Ishikawa (cell line): Measurements from ENCODE around the gene MACROD2.

Experiments
- CEBPB ChIP-seq: IDR thresholded peaks from 2 replicates; pipeline ENCODE4 v1.6.1; 2012
- CREB1 ChIP-seq: IDR thresholded peaks from 2 replicates; pipeline ENCODE4 v1.6.1; 2012; ENCODE audit warnings: low read depth
- EGR1 ChIP-seq: IDR thresholded peaks from 2 replicates; pipeline ENCODE4 v1.6.1; 2012
- EP300 ChIP-seq: IDR thresholded peaks from 2 replicates; pipeline ENCODE4 v1.6.1; 2012; ENCODE audit warnings: borderline replicate concordance
- FOXM1 ChIP-seq: IDR thresholded peaks from 2 replicates; pipeline ENCODE4 v1.6.1; 2012; ENCODE audit warnings: low read depth, borderline replicate concordance
- NFIC ChIP-seq: IDR thresholded peaks from 2 replicates; pipeline ENCODE4 v1.6.1; 2012
- RAD21 ChIP-seq: IDR thresholded peaks from 2 replicates; pipeline ENCODE4 v1.6.1; 2012; ENCODE audit warnings: low read depth
- TAF1 ChIP-seq: IDR thresholded peaks from 2 replicates; pipeline ENCODE4 v1.6.1; 2012; ENCODE audit warnings: low read depth, mild to moderate bottlenecking
- TCF12 ChIP-seq: IDR thresholded peaks from 2 replicates; pipeline ENCODE4 v1.6.1; 2012; ENCODE audit warnings: low read depth
- TEAD4 ChIP-seq: IDR thresholded peaks from 2 replicates; pipeline ENCODE4 v1.6.1; 2012
- USF1 ChIP-seq: IDR thresholded peaks from 2 replicates; pipeline ENCODE4 v1.6.1; 2012
- YY1 ChIP-seq: IDR thresholded peaks from 2 replicates; pipeline ENCODE4 v1.6.1; 2012; ENCODE audit warnings: low read depth
- ZBTB7A ChIP-seq: IDR thresholded peaks from 2 replicates; pipeline ENCODE4 v1.6.1; 2012; ENCODE audit warnings: low read depth
- TF ChIP-seq, protein P1 (sequence below): IDR thresholded peaks from 2 replicates; pipeline ENCODE4 v1.6.1; 2012; ENCODE audit warnings: low read depth, mild to moderate bottlenecking
- TF ChIP-seq, protein P2 (sequence below): IDR thresholded peaks from 2 replicates; pipeline ENCODE4 v1.6.1; 2012

Gene MACROD2

GRCh38 chr20:14740380-14740779 is 745.1 kb downstream of the MACROD2 start:
- TF ChIP-seq EGR1 (no peak), TEAD4 (no peak), USF1 (no peak), CREB1 (no peak), ZBTB7A (no peak), TAF1 (no peak), EP300 (no peak)
- TF ChIP-seq, protein P1, sequence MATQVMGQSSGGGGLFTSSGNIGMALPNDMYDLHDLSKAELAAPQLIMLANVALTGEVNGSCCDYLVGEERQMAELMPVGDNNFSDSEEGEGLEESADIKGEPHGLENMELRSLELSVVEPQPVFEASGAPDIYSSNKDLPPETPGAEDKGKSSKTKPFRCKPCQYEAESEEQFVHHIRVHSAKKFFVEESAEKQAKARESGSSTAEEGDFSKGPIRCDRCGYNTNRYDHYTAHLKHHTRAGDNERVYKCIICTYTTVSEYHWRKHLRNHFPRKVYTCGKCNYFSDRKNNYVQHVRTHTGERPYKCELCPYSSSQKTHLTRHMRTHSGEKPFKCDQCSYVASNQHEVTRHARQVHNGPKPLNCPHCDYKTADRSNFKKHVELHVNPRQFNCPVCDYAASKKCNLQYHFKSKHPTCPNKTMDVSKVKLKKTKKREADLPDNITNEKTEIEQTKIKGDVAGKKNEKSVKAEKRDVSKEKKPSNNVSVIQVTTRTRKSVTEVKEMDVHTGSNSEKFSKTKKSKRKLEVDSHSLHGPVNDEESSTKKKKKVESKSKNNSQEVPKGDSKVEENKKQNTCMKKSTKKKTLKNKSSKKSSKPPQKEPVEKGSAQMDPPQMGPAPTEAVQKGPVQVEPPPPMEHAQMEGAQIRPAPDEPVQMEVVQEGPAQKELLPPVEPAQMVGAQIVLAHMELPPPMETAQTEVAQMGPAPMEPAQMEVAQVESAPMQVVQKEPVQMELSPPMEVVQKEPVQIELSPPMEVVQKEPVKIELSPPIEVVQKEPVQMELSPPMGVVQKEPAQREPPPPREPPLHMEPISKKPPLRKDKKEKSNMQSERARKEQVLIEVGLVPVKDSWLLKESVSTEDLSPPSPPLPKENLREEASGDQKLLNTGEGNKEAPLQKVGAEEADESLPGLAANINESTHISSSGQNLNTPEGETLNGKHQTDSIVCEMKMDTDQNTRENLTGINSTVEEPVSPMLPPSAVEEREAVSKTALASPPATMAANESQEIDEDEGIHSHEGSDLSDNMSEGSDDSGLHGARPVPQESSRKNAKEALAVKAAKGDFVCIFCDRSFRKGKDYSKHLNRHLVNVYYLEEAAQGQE: no peak
- TF ChIP-seq, protein P2, sequence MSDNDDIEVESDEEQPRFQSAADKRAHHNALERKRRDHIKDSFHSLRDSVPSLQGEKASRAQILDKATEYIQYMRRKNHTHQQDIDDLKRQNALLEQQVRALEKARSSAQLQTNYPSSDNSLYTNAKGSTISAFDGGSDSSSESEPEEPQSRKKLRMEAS: no peak

DNA sequence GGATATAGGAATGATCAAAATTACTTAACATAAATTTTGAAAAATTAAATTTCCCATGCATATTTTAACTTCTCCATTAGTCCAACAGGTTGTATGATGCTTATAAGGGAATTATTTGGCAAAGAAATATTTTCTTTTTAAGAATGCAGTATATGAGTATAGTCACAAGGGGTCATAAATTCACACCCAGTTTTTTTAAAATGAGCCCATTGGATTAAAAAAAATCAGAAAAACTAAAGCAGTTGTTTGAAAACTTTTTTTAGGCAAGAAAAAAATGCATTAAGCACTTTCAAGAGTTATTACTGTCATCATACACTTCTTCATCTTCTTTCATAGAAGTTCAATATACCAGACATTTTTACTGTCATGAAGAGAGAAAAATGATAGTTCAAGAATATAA is 746.3 kb downstream of the MACROD2 start:
- no peak for TF ChIP-seq RAD21
- no peak for TF ChIP-seq YY1
- no peak for TF ChIP-seq USF1
- TF ChIP-seq ZBTB7A: no peak
- TF ChIP-seq TCF12: no peak
- TF ChIP-seq EGR1: no peak
- TF ChIP-seq, protein P2: no peak
- no peak for TF ChIP-seq CREB1
- no peak for TF ChIP-seq TAF1
- no peak for TF ChIP-seq FOXM1
- TF ChIP-seq EP300: no peak
- TF ChIP-seq, protein P1: no peak
- TF ChIP-seq NFIC: no peak
- TF ChIP-seq CEBPB: no peak
- no peak for TF ChIP-seq TEAD4

DNA sequence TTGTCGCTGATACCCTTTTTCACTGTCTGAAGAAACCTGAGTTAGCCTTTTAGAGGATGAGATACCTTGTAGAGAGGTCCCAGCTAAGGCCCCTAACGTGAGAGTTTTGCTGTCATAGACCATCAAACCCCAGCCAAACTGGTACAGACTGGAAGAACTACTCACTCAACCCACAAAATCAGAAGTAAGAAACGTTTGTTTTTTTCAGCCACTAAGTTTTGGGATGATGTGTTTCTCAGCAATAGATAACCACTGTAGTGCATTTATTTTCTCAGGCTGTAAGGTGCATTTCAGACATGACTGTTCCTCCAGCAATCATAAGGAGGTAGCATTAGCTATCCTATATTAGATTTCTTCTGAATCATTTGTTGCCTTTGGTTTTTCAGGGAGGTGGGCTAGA is 749.4 kb downstream of the MACROD2 start:
- TF ChIP-seq, protein P2: no peak
- no peak for TF ChIP-seq NFIC
- no peak for TF ChIP-seq EP300
- no peak for TF ChIP-seq TCF12
- TF ChIP-seq EGR1: no peak
- TF ChIP-seq RAD21: no peak
- TF ChIP-seq USF1: no peak
- TF ChIP-seq, protein P1: no peak
- no peak for TF ChIP-seq TAF1
- TF ChIP-seq CREB1: no peak
- TF ChIP-seq TEAD4: no peak
- TF ChIP-seq CEBPB: no peak
- no peak for TF ChIP-seq ZBTB7A
- no peak for TF ChIP-seq FOXM1
- TF ChIP-seq YY1: no peak

DNA sequence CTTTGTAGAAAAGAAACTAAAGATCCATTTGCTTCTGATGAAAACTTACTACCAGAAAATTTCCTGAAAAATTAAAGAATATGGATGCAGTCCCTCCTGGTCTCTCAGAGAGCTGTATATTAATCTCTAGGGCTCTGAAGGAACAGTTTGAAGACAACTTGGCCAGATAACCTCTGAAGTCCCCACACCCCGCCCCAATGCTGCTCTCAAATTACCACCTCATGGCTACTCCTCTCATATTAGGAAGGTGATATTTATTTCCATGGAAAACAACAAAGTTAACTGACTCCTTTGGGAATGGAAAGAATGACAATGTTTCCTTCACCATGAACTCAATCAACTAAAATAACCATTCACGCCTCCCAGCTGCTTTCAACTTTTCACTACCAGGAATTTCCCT is 750.5 kb downstream of the MACROD2 start:
- no peak for TF ChIP-seq YY1
- no peak for TF ChIP-seq CEBPB
- no peak for TF ChIP-seq TCF12
- TF ChIP-seq TAF1: no peak
- TF ChIP-seq FOXM1: no peak
- no peak for TF ChIP-seq EP300
- TF ChIP-seq CREB1: no peak
- no peak for TF ChIP-seq RAD21
- TF ChIP-seq EGR1: no peak
